ENCODE results near the gene SIRT2.

The SIRT2 gene

DNA sequence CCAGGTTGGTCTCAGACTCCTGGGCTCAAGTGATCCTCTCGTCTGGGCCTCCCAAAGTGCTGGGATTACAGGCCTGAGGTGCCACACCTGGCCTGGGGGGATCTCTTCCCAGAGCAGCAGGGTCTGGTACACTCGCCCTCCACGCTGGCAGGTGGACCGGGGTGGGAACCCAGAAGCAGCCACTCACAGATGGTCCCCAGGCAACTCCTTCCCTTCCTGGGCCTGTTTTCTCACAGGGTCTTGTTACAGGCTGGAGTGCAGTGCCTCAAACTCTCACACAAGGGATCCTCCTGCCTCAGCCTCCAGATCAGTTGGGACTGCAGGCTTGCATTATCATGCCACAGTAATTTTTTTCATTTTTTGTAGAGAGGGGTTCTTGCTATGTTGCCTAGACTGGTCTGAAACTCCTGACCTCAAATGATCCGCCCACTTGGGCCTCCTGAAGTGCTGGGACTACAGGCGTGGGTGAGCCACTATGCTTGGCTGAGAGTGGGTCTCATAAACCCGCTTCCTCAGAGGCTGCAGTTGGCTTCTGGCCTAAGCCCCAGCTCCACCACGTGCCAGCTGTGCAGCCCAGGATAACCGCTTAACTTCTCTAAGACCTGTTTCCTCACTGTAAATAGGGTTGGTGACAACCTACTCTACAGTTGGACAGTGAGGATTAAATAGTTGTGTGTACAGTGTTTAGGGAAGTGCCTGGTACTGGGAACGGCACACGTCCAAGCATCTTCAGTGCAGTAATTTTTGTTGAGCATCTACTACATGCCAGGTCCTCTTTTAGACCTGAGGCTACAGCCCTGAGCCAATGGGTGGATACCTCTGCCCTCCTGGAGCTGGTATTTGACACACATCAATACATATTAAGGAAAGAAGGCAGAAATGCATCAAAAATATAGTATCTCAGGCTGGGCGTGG is 13.4 kb upstream of the SIRT2 start:
- Mint-ChIP-seq H3K9me3 (no peaks in the 10 kb centered on the region), H3K4me3 (no peak overlapping the region), H3K27me3 (no peaks in the 10 kb centered on the region), H3K36me3 (peaks cover 36 to 41% of the 10 kb centered on the region in 2 donors), H3K27ac (peak overlapping the region; percentile 54), H3K4me1 (peaks cover 7 to 10% of the 10 kb centered on the region in 2 donors)
- no peak for DNase-seq
- peak; percentile 59 to 64 for ATAC-seq (replicated peaks)

DNA sequence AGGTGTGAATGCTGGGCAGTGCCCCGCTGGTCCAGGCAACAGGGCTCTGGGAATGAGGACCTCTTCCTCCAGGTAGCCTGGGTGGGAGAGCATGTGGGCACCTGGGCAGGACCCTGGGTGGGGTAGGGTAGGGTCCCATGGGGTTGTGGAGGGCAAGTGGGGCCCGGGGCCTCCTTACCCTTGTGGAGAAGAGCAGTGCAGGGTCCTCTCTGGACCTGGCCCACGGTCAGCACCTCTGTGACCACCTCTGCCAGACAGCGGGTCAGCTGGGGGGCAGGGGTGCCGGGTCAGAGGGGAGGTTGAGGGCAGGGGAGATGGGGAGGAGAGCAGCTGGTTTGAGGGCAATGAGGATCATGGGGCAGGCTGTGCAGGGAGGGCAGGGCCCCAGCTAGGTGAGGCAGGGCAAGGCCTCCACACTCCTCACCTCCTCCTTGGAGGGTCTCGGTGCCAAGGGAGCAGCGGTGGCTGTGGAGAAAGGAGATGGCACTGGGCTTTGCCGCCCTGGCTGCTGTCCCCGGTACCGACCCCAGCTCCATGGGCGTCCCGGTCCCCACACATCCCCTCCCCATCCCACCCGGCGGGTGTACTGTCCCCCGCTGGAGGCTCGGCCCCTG is 12.1 kb upstream of the SIRT2 start:
- no peak overlapping the region for H3K27ac Mint-ChIP-seq

DNA sequence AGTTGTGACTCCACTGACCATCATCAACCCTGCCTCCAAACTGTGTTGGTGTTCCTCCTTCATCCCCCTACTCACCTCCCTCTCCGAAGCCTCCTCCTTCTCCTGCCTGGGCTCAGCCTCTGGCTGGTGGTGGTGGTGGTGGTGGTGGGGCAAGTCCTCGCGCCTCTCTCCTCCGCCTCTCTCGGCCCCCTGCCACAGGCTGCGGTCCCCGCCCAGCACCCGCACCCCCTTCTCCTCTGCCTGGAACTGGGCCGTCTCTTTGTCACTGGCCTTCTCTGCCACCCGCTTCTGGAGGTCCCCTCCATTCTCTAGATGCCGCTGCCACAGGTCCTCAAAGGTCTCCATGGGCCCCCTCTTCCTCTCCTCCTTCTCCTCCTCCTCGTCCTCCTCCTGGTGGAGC is 11.1 kb upstream of the SIRT2 start:
- Mint-ChIP-seq H3K9me3 (no peaks in the 10 kb centered on the region), H3K4me1 (peaks cover 10% of the 10 kb centered on the region in 2 donors), H3K27me3 (no peaks in the 10 kb centered on the region), H3K27ac (no peak overlapping the region), H3K4me3 (no peak overlapping the region), H3K36me3 (peaks cover 39 to 46% of the 10 kb centered on the region in 2 donors)
- DNase-seq, result no peak
- no peak for ATAC-seq (replicated peaks)

More for the DNA sequence above, 12.1 kb upstream of the SIRT2 start:
- Mint-ChIP-seq H3K36me3 (peaks cover 43 to 54% of the 10 kb centered on the region in 2 donors), H3K4me1 (peaks cover 10% of the 10 kb centered on the region in 2 donors), H3K27me3 (no peaks in the 10 kb centered on the region), H3K4me3 (no peak overlapping the region), H3K9me3 (no peaks in the 10 kb centered on the region)
- DNase-seq (no peak), ATAC-seq (replicated peaks) (peak in 1 of 2 donors; percentile 12)

DNA sequence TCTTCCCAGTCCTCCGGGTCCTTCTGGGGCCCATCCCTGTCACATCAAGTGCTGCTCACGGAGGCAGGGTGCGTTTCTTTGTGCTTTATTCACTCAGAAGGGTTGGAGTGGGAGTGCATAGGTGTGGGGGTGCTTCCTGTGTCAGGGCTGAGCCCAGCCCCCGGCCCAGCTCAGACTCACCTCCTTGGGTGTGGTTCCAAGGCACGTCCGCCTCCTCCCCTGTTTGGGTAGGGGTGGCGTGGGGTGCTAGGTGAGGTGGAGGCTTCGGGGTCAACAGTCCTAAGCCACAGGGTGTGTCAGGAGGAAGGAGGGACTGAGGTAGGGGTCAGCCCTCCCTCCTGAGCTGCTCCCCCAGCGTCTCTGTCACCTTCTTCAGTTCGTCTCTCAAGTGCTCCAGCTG is 9.5 kb upstream of the SIRT2 start:
- Mint-ChIP-seq H3K4me1 (peaks cover 14 to 16% of the 10 kb centered on the region in 2 donors), H3K9me3 (no peaks in the 10 kb centered on the region), H3K36me3 (peaks cover 42 to 53% of the 10 kb centered on the region in 2 donors), H3K27me3 (no peaks in the 10 kb centered on the region), H3K27ac (no peak overlapping the region), H3K4me3 (no peak overlapping the region)
- no peak for DNase-seq
- no peak for ATAC-seq (replicated peaks)

DNA sequence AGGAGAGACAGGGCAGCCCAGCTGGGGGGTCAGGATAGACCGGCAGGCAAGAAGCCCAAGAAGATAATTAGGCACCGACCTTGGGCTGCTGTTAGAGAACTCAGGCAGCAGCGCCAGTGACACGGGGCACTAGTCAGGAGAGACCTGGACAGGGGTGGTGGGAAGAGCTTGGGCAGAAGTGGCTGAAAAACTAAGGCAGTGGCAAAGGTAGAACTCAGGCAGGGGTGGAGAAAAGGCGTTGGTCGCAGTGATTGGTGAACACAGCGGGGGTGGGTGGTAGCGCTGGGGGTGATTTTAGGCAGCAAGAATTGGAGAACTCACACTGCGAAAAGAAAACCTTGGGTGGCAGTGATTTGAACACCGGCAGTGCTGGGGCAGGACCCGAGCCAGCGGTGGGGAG is 8.3 kb upstream of the SIRT2 start:
- Mint-ChIP-seq H3K36me3 (peaks cover 42 to 51% of the 10 kb centered on the region in 2 donors), H3K27ac (peak overlapping the region; percentile 90), H3K4me1 (peaks cover 8 to 10% of the 10 kb centered on the region in 2 donors), H3K9me3 (no peaks in the 10 kb centered on the region), H3K4me3 (no peak overlapping the region), H3K27me3 (no peaks in the 10 kb centered on the region)
- no peak for ATAC-seq (replicated peaks)
- DNase-seq, result no peak

DNA sequence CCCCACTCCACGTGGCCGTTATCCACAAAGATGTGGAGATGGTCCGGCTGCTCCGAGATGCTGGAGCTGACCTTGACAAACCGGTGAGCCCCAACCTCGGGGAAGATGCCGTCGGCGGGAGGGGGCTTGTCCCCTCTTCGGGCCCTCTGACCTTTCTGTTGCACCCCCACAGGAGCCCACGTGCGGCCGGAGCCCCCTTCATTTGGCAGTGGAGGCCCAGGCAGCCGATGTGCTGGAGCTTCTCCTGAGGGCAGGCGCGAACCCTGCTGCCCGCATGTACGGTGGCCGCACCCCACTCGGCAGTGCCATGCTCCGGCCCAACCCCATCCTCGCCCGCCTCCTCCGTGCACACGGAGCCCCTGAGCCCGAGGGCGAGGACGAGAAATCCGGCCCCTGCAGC is 7.8 kb upstream of the SIRT2 start:
- Mint-ChIP-seq H3K27ac (no peak overlapping the region), H3K36me3 (peaks cover 43 to 51% of the 10 kb centered on the region in 2 donors), H3K4me3 (no peak overlapping the region), H3K27me3 (no peaks in the 10 kb centered on the region), H3K9me3 (no peaks in the 10 kb centered on the region), H3K4me1 (peaks cover 7% of the 10 kb centered on the region in 2 donors)
- DNase-seq (no peak), ATAC-seq (replicated peaks) (no peak)

DNA sequence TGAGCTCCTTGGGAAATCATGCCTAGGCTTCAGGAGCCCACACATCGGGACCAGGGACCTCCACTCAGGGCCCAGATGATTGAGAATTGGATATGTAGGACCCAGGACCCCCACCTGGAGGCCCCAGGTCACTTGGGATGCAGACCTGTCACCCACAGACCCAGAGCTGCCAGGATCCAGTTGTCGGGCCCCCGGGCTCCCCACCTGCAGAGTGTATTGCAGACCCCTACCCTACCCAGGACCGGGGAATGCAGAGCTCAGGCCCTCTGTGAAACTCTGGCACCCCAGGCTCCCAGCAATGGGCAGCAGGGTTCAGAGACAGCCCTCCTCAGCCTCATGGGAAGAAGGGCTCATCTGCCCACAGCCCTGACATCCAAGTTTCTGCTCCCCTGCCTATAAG is 6.2 kb upstream of the SIRT2 start:
- Mint-ChIP-seq H3K4me1 (peaks cover 10 to 22% of the 10 kb centered on the region in 2 donors), H3K36me3 (peaks cover 44 to 53% of the 10 kb centered on the region in 2 donors), H3K9me3 (no peaks in the 10 kb centered on the region), H3K27me3 (no peaks in the 10 kb centered on the region), H3K27ac (no peak overlapping the region), H3K4me3 (no peak overlapping the region)
- ATAC-seq (replicated peaks) (no peak), DNase-seq (no peak)

DNA sequence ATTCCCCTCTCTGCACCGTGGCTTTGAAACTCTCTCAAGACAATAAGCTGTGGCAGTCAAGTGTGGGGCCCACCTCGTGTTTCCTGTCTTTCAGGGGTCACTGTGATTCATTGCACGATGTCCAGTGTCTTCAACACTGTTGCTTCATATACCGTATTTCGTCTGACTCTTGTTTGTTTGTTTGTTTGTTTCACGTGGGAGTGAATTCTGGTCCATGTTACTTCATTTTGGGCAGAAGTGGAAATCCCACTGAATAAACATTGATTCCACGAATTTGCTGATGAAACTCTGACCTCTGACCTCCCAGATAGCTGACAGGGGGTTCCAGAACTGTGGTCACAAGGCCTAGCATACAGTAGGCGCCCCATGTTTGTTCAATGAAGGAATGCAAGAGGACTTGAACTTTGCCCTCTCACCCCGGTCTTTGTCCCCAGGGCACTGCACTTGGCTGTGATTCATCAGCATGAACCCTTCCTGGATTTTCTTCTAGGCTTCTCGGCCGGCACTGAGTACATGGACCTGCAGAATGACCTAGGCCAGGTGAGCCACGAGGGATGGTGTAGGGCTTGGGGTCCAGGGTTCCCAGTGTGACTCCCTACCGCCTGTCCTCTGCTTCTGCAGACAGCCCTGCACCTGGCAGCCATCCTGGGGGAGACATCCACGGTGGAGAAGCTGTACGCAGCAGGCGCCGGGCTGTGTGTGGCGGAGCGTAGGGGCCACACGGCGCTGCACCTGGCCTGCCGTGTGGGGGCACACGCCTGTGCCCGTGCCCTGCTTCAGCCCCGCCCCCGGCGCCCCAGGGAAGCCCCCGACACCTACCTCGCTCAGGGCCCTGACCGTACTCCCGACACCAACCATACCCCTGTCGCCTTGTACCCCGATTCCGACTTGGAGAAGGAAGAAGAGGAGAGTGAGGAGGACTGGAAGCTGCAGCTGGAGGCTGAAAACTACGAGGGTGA is 5.4 kb upstream of the SIRT2 start:
- Mint-ChIP-seq H3K4me3 (no peak overlapping the region), H3K27ac (no peak overlapping the region), H3K36me3 (peaks cover 43 to 50% of the 10 kb centered on the region in 2 donors), H3K4me1 (peaks cover 10 to 25% of the 10 kb centered on the region in 2 donors), H3K27me3 (no peaks in the 10 kb centered on the region), H3K9me3 (no peaks in the 10 kb centered on the region)
- ATAC-seq (replicated peaks) (no peak), DNase-seq (no peak)

DNA sequence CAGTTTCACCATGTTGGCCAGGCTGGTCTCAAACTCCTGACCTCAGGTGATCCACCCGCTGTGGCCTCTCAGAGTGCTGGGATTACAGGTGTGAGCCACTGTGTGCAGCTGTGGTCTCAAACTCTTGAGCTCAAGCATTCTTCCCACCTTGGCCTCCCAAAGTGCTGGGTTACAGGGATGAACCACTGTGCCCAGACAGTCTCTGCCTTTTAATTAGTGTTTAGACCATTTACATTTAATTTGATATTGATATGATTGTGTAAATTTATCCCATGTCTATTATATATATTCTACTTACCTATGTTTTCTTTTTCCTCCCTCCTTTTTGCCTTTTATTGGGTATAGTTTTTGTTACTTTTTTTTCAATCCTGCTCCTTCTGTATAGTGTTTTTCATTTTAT is 2.3 kb upstream of the SIRT2 start:
- Mint-ChIP-seq H3K27ac (no peak overlapping the region), H3K9me3 (no peaks in the 10 kb centered on the region), H3K27me3 (no peaks in the 10 kb centered on the region), H3K4me1 (peaks cover 25 to 52% of the 10 kb centered on the region in 2 donors), H3K4me3 (peak overlapping the region; percentile 46), H3K36me3 (peaks cover 25 to 26% of the 10 kb centered on the region in 2 donors)
- no peak for DNase-seq
- ATAC-seq (replicated peaks), result no peak

DNA sequence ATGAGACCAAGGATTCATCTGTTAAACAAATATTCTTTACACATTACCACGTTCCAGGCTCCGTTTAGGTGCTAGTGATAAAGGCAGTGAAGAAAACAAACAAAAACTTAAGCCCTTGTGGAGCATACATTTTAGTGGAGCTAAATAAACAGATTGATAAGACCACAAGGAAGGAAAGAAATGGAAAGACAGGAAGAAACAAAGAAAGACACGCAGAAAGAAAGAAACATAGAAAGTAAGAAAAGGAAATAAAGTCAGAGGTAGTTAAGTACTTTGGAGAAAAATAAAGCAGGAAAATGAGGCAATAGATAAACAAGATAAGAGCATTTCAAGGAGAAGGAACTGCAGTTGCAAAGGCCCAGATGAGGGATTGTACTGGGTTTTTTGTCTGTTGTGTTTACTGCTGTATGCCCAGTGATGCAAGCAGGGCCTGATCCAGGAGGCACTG is 1.3 kb upstream of the SIRT2 start:
- Mint-ChIP-seq H3K27ac (peak overlapping the region; percentile 57), H3K27me3 (no peaks in the 10 kb centered on the region), H3K9me3 (no peaks in the 10 kb centered on the region), H3K4me1 (peaks cover 25 to 55% of the 10 kb centered on the region in 2 donors), H3K4me3 (peak overlapping the region; percentile 76 to 94), H3K36me3 (peaks cover 24 to 26% of the 10 kb centered on the region in 2 donors)
- ATAC-seq (replicated peaks), result no peak
- no peak for DNase-seq

DNA sequence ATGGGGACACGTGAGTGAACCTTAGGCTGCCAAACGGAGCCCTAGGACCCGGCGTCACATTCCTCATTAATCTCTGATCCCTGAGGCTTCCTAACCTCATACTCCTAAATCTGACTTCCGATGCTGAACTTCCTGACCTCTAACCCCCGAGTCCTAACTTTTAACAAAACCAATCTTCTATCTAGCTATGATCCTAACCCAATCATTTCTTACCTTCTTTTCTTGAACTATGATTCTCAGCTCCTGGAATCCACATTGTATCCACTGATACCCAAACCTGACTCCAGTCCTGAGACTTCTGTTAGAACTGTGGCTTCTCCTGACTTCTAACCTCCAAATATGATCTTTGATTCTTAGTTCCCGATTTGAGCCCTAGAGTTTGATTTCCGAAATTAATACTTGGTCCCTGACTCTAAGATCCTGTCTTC is 798 bp upstream of the SIRT2 start:
- peaks cover 21 to 22% of the 10 kb centered on the region in 2 donors for H3K36me3 Mint-ChIP-seq
- peak overlapping the region; percentile 90 to 94 for H3K4me3 Mint-ChIP-seq
- ATAC-seq (replicated peaks) (no peak), DNase-seq (no peak)
- H3K27me3 Mint-ChIP-seq, result no peaks in the 10 kb centered on the region
- H3K27ac Mint-ChIP-seq, result peak overlapping the region; percentile 97
- peaks cover 25 to 60% of the 10 kb centered on the region in 2 donors for H3K4me1 Mint-ChIP-seq
- H3K9me3 Mint-ChIP-seq, result no peaks in the 10 kb centered on the region

DNA sequence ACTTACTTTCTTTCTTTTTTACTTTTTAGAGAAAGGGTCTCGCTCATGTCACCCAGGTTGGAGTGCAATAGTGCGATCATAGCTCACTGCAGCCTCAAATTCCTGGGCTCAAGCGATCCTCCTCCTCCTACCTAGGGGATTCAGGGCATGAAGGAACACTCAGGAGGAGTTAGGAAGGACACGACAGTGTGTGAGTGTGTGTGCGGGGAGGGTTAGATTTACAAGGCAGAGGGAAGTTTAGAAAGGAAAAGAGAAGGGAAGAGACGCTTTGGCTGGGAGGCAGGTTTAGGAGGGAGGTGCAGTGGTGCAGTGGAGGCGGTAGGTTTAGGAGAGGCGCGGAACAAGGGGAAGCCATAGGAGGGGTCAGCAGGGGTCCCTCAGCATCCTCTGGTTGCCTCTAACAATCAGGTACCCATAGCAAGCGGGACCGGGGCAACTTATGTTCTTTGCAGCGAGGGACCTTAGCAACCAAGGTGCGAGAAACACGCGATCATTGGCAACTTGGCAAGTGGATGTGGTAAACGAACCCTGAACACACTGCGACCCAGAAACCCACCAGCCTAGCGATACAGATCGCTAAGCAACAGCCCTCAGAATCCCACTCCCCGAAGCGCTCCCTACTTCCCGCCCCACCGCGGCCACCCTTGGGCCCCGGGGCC is 501 bp downstream of the SIRT2 start:
- Mint-ChIP-seq H3K27ac (peak overlapping the region; percentile 97), H3K4me3 (peak overlapping the region; percentile 90 to 94), H3K36me3 (peaks cover 13 to 19% of the 10 kb centered on the region in 2 donors), H3K9me3 (no peaks in the 10 kb centered on the region), H3K27me3 (no peaks in the 10 kb centered on the region), H3K4me1 (peaks cover 28 to 61% of the 10 kb centered on the region in 2 donors)
- DNase-seq (no peak), ATAC-seq (replicated peaks) (no peak)

DNA sequence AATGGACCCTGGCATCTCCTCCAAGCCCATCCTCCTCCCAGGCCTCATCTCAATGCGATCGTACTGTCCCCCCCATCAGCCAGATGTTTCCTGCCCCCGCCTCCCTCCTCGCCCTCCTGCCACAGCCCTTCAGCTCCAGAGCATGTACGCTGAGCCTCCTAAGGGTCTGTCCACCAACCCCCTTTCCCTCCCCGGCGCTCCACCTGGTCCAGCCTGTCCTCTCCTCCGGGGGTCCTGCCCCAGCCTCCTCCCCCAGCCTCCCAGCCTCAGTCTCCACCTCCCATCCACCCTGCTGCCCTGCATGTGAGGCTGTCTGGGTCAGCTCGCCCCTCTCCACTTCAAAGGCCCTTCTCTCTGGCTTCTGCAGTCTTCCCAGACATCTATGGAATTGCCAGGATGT is 4.5 kb downstream of the SIRT2 start:
- DNase-seq (no peak), ATAC-seq (replicated peaks) (no peak)
- Mint-ChIP-seq H3K27ac (peak overlapping the region; percentile 84), H3K9me3 (no peaks in the 10 kb centered on the region), H3K4me3 (no peak overlapping the region), H3K27me3 (no peaks in the 10 kb centered on the region), H3K4me1 (peaks cover 25 to 43% of the 10 kb centered on the region in 2 donors), H3K36me3 (peaks cover 10 to 14% of the 10 kb centered on the region in 2 donors)

All from stimulated activated naive B cell treated with anti-CD40 and anti-IgM and Interleukin-4, amounts not matched to agents 10 μg/mL and 1 μg/mL and 100 μg/mL, for 72 hours (primary cell).